Activated naive CD4-positive, alpha-beta T cell treated with anti-CD3 and anti-CD28 coated beads, Interleukin-2, amount 50 U/mL, for 24 hours (primary cell): Measurements from ENCODE around the gene ZNF750.

Experiments used
- H3K27ac Mint-ChIP-seq: one replicate; pipeline ENCODE4 v1.8.0; 2021; ENCODE audit warnings: mild to moderate bottlenecking, mixed read lengths
- H3K27me3 Mint-ChIP-seq: one replicate; pipeline ENCODE4 v1.8.0; 2021; ENCODE audit warnings: mixed read lengths
- H3K36me3 Mint-ChIP-seq: one replicate; pipeline ENCODE4 v1.8.0; 2021; ENCODE audit warnings: mixed read lengths
- H3K4me1 Mint-ChIP-seq: one replicate; pipeline ENCODE4 v1.8.0; 2021; ENCODE audit warnings: mixed read lengths
- H3K4me3 Mint-ChIP-seq: one replicate; pipeline ENCODE4 v1.8.0; 2021; ENCODE audit warnings: mild to moderate bottlenecking, mixed read lengths
- H3K9me3 Mint-ChIP-seq: one replicate; pipeline ENCODE4 v1.8.0; 2021; ENCODE audit warnings: mixed read lengths

Gene ZNF750

DNA sequence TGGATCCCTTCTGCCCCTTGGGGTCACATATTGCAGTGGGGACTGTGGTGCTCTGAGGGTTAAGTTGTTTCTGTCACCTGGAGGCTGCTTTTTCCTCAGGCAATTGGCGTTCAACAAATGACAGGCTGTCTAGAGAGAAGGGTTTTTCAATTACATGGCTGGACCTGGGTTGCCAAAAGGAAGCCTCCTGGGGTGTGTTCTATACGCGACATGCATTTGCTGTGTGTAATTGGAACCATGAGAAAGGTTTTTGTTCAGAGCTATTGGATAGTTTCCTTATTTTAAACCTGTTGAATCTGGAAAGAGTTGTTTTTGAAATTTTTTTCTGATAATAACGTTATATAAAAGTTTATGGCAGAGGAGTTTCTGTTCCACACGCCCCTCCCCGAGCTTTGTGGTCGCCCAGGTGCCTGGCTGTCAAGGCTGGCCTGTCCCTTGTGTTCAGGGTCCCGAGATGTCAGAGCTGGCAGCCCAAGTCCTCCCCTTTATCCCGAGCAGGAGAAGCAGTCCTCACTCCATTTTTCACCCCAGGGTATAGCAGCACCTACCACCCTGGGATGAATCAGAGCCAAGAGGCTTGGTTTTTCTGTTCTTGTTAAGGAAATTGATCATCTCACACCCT, 26.1 kb upstream of the ZNF750 start:
- H3K4me3 Mint-ChIP-seq: peak overlapping the region; percentile 44
- no peaks in the 10 kb centered on the region for H3K27me3 Mint-ChIP-seq
- H3K9me3 Mint-ChIP-seq: no peaks in the 10 kb centered on the region
- H3K4me1 Mint-ChIP-seq: peaks cover 54% of the 10 kb centered on the region
- peaks cover 5% of the 10 kb centered on the region for H3K36me3 Mint-ChIP-seq
- H3K27ac Mint-ChIP-seq: no peak overlapping the region

DNA sequence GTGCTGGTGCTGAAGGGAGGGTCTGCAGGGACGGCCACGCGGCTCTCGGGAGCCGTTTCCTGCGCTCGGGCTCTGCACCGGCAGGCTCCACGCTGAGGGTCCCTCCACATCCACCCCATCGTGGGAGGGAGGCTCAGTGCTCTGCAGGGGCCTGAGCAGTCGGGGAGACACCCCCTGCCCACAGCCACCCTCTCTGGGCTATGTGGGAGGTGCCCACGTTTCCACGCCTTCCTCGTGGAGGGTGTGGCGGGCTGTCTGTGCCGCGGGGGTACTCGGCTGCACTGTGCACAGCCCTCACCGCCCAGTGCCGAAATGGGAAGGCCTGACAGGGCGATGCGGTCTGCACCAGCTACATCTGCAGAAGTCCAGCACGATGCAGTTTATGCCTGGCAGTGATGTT, 25.5 kb upstream of the ZNF750 start:
- Mint-ChIP-seq H3K27ac (no peak overlapping the region), H3K4me1 (peaks cover 59% of the 10 kb centered on the region), H3K9me3 (no peaks in the 10 kb centered on the region), H3K27me3 (no peaks in the 10 kb centered on the region), H3K36me3 (peaks cover 2% of the 10 kb centered on the region), H3K4me3 (peak overlapping the region; percentile 44)

DNA sequence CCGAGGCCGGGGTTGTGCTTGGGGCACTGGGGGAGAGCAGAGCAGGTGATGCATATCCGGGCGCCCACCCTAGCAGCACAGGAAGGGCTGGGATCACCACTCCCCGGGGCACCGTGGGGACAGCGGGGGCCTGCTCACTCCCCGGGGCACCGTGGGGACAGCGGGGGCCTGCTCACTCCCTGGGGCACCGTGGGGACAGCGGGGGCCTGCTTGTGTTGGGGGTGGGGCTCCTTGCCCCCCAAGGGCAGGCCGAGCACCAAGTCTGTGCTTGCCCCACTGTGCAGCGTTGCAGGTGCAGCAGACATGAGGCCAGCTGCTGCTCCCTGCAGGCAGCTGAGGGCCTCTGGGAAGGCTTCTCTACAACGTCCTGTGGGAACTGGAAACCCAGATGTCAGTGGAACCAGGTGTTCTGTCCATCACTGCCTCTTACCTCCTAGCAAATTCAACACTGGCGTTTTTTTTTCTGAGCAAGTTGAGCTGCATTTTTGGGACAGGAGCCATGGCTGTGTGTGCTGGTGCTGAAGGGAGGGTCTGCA, 25.0 kb upstream of the ZNF750 start:
- Mint-ChIP-seq H3K27me3 (no peaks in the 10 kb centered on the region), H3K27ac (peak overlapping the region; percentile 78), H3K9me3 (no peaks in the 10 kb centered on the region), H3K4me1 (peaks cover 64% of the 10 kb centered on the region), H3K36me3 (peaks cover 2% of the 10 kb centered on the region), H3K4me3 (peak overlapping the region; percentile 85)

DNA sequence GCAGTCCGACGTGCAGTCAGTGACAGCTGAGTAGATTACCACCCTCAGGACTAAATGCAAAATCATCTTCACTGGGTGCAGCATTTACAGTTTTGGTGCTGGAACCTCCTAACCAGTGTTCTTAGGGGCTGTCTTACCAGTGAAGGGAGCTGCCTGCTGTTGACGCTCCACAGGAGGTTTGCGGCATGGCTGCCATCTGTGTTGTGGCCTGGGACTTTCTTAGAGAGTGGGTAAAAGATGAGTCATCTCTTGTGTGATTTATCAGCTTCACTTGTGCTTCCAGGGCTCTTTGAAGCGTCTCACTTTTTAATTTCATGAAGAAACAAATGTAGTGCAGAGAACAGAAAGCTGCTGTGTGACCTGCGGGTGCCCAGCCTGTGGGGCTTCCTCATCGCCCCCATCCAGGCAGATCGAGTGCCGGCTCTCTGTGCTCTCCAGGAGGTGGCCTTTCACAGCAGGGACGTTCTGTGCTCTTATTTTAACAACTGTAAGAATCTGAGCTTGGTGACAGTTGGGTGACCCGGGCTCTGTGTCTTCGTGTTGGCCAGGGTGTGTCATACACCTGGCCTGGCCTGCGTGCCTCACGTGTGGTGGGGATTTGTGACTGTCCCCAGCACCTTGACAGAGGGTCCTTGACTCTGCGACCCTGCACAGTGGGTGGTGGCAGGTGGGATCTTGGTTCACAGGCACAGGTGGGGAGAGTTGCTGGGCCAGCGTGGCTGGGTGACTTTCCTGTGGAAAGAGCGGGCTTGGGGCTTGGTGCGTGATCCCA, 24.3 kb upstream of the ZNF750 start:
- H3K27ac Mint-ChIP-seq: peak overlapping the region; percentile 78
- peaks cover 2% of the 10 kb centered on the region for H3K36me3 Mint-ChIP-seq
- peaks cover 70% of the 10 kb centered on the region for H3K4me1 Mint-ChIP-seq
- no peaks in the 10 kb centered on the region for H3K27me3 Mint-ChIP-seq
- H3K9me3 Mint-ChIP-seq: no peaks in the 10 kb centered on the region
- H3K4me3 Mint-ChIP-seq: peak overlapping the region; percentile 85

DNA sequence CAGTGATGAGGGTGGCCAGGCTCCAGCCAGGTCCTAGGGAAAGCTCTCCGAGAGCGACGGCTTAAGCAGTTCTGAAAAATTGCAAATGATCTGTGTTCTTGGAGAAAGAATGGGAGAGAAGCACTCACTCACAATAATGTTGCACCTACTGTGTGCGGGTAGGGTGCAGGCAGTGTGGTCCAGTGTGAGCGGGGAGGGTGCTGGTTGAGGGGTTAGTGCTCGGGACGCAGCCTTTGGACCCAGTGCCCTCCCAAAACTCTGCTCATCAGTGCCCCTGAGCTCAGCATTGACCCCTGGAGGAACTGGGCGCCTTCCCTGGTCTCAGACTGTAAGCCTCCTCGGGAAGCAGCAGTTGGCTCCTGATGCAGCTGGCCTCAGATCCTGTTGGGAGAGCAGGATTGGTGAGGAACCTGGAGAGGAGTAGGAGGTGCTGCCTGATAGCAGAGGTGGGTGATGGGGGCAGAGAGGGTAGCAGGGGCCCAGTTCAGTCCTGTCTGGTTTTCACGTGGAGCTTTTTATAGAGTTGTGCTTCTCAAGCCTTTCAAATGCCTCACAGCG, 23.6 kb upstream of the ZNF750 start:
- Mint-ChIP-seq H3K9me3 (no peaks in the 10 kb centered on the region), H3K4me3 (peak overlapping the region; percentile 85), H3K36me3 (no peaks in the 10 kb centered on the region), H3K27me3 (no peaks in the 10 kb centered on the region), H3K4me1 (peaks cover 72% of the 10 kb centered on the region), H3K27ac (peak overlapping the region; percentile 82)

DNA sequence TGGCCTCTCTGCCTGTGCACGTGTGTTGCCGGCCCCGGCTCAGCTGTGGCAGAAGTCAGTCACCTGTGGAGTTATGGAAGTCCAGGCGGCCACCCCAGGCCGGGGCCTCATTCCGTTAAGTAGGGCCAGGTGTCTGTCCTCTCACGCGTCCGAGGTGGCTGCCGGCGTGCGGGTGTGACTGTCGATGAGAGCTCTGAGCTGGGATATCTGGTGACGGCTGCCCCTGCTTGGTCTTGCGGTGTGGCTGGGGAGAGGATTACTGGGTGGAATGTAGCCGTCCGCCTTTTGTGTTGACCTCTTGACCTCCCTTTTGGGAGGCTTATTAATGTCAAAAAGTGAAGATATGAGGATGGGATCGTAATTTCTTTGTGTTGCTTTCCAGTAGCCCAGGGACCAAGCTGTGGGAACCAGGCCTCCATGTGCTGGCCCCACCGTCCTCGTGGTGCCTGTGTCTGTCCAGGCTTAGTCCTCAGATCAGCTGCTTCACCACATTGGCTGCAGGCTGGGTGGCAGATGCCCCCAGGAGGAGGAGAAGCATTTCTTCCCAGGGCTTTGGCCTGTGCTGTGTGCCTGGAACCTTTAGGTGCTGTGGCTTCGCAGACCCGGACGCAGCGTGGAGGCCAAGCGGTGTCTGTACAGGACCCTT, 23.0 kb upstream of the ZNF750 start:
- H3K36me3 Mint-ChIP-seq: no peaks in the 10 kb centered on the region

DNA sequence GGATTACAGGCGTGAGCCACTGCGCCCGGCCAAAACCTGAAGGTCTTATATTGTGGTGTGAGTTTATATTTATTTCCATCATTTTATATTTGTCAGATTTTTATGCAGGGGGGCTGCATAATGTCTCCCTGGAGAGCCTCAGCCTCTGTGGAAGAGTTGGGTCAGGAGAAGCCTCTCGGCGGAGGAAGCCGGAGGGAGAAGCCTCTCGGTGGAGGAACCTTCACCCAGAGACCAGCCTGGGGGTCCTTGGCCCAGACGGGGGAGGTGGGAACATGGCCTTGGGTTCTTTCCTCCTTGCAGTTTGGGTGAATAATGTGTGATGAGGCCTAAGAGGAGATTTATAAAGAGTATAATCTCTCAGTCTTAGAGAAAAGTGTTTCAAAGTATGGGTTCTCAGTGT, 22.4 kb upstream of the ZNF750 start:
- H3K9me3 Mint-ChIP-seq: no peaks in the 10 kb centered on the region
- no peaks in the 10 kb centered on the region for H3K36me3 Mint-ChIP-seq
- H3K27me3 Mint-ChIP-seq: no peaks in the 10 kb centered on the region
- H3K27ac Mint-ChIP-seq: peak overlapping the region; percentile 62
- H3K4me3 Mint-ChIP-seq: no peak overlapping the region
- peaks cover 78% of the 10 kb centered on the region for H3K4me1 Mint-ChIP-seq

More for the DNA sequence above, 23.0 kb upstream of the ZNF750 start:
- H3K27ac Mint-ChIP-seq: peak overlapping the region; percentile 82
- peak overlapping the region; percentile 11 for H3K4me3 Mint-ChIP-seq
- H3K4me1 Mint-ChIP-seq: peaks cover 78% of the 10 kb centered on the region
- no peaks in the 10 kb centered on the region for H3K9me3 Mint-ChIP-seq
- H3K27me3 Mint-ChIP-seq: no peaks in the 10 kb centered on the region

DNA sequence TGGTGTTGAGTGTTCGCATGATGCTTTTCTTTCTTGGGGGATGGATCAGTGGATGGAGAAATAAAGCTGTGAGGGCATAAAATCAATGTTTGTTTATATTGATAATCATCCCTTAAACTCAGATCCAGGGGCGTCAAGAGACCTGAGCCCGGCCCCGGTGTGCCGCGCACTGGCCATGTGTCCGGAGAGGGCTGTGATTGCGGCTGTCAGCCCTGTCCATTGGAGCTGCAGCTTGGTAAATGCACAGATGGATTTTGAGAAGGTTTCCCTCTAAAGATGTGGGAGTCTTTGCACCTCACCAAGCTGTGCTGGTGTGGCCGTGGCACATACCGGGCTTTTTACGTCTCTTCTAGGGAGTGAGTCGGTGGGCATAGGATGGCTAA, 21.6 kb upstream of the ZNF750 start:
- Mint-ChIP-seq H3K27me3 (no peaks in the 10 kb centered on the region), H3K27ac (no peak overlapping the region), H3K4me1 (peaks cover 77% of the 10 kb centered on the region), H3K36me3 (no peaks in the 10 kb centered on the region), H3K4me3 (peak overlapping the region; percentile 36), H3K9me3 (no peaks in the 10 kb centered on the region)

DNA sequence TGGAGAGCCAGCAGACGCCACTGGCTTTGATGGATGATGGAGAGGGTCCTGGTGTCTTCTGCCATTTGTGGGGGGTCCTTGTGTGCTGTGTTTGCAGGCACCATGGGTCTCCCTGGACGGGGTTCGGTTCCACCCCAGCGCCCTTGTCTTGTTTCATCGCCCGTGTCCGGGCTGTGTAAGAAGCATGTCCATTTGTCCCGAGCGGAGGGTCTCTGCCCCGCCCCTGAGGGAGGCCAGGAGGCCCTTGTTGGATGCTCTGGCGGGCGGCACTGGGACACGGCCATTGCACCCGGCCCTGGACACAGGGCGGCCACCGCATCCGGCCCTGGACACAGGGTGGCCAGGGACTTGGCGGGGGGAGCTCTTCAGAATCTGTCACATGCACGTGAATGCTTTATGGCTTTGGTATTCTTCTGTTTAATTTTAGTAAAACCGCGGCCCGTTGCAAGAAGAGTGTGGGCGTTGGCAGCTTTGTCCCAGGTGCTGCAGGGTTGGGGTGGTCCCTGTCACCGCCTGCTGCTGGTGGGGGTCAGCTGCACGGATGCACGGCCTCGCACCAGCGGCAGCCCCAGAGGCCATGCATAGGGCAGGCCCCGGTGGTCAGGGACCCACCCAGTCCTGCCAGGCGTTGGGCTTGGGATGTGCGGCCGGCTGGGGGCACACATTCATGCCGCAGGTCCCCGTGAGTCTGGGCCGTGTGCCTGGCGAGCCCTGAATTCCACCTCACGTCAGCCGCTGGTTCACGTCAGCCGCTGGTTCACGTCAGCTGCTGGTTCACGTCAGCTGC, 21.0 kb upstream of the ZNF750 start:
- no peaks in the 10 kb centered on the region for H3K9me3 Mint-ChIP-seq

DNA sequence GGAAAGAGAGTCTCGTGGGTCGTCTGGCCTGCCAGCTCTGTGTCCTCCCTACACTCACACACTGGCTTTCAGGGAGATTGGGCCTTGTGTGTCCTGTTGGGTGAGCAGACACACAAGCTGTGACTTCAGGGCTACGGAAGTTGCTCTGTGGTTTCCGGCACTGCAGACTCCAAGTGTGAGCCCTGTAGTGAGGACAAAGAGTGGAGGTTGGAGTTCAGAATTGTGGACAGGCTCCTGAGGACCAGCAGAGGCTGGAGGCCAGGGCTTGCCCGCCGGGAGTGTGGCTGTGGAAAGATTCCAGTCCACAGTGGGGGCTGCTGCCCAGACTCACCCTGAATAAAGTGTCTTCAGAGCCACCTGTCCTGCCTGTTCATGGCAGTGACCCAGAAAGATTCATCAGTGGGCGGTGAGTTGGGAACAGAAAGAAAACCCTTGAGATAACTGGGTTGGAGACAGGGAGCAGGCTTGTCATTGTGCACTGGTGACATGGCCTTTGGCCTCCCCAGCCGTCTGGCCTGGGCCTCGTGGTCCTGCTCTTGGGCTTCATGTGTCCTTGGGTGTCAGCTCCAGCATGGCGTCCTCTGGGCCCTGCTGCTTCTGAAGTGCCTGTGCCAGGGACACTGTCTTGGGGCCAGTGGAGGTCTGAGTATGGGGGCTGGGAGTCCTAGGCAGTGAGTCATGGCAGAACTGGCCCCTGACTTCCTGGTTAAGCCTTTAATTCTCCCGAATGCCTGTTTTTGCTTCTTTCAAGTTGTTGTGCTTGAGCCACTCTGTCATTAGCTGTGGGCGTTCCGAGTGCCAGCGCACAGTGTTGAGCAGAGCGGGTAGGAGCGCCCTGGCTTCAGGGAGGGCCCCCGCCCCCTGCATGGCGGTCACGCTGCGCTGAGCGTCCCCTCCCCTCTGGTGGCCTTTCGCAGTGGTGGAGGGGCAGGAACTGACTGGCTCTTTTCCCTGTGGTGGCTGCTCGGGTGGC, 19.9 kb upstream of the ZNF750 start:
- peaks cover 62% of the 10 kb centered on the region for H3K4me1 Mint-ChIP-seq
- H3K4me3 Mint-ChIP-seq: peak overlapping the region; percentile 89
- no peaks in the 10 kb centered on the region for H3K9me3 Mint-ChIP-seq
- no peaks in the 10 kb centered on the region for H3K27me3 Mint-ChIP-seq
- peak overlapping the region; percentile 92 for H3K27ac Mint-ChIP-seq
- H3K36me3 Mint-ChIP-seq: peaks cover 2% of the 10 kb centered on the region

More for the DNA sequence above, 21.0 kb upstream of the ZNF750 start:
- peak overlapping the region; percentile 89 for H3K4me3 Mint-ChIP-seq
- H3K4me1 Mint-ChIP-seq: peaks cover 71% of the 10 kb centered on the region
- no peaks in the 10 kb centered on the region for H3K27me3 Mint-ChIP-seq
- peak overlapping the region; percentile 81 for H3K27ac Mint-ChIP-seq
- peaks cover 2% of the 10 kb centered on the region for H3K36me3 Mint-ChIP-seq

DNA sequence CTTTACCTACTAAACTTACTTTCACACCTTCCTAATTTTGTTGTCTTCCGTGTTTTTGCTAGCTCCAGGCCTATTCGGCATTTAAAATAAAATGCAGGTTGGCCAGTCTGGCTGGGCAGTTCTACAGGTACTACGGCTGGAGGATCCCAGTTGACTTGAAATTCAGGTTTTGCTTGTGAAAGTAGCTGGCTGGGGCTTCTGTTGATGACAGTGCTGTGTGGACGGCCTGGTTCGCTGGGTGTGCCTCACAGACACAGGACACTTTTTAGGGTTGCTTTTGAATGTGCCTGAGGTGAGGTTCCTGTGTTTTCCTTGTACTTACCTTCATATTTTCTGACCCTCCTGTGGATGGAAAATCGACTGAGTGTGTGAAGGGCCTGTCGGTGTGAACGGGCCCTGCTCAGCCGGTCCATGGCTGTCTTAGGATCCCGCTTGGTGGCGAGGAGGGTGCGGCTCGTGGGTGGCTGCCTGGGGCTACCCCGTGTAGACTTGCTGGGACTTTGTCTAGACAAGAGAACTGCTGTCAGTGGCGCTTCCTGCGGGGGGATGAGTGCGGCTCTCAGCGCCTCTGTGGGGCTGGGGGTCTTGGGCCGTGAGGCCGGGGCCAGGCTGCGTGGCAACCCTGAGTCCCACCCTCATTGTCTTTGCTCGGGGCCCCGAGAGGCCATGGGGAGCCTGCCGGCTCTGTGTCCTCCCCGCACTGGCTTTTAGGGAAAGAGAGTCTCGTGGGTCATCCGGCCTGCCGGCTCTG, 18.7 kb upstream of the ZNF750 start:
- H3K4me3 Mint-ChIP-seq: peak overlapping the region; percentile 89
- H3K9me3 Mint-ChIP-seq: no peaks in the 10 kb centered on the region
- H3K36me3 Mint-ChIP-seq: peaks cover 4% of the 10 kb centered on the region
- H3K4me1 Mint-ChIP-seq: peaks cover 50% of the 10 kb centered on the region
- H3K27ac Mint-ChIP-seq: peak overlapping the region; percentile 43
- no peaks in the 10 kb centered on the region for H3K27me3 Mint-ChIP-seq

DNA sequence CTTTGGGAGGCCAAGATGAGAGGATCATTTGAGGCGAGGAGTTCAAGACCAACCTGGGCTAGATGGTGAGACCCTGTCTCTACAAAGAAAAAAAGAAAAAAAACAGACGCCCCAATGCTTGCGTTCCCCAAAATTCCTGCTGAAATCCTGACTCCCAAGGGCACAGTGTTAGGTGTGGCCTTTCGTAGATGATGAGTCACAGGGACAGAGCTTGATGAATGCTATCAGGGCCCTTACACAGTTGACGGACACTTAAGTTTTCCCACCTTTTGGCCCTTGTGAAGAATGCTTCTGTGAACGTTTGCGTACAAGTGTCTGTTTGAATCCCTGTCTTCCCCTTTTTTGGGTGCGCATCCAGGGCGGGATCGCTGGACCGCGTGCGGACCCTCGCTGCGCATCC, 16.5 kb upstream of the ZNF750 start:
- H3K27ac Mint-ChIP-seq: no peak overlapping the region
- H3K36me3 Mint-ChIP-seq: peaks cover 4% of the 10 kb centered on the region

DNA sequence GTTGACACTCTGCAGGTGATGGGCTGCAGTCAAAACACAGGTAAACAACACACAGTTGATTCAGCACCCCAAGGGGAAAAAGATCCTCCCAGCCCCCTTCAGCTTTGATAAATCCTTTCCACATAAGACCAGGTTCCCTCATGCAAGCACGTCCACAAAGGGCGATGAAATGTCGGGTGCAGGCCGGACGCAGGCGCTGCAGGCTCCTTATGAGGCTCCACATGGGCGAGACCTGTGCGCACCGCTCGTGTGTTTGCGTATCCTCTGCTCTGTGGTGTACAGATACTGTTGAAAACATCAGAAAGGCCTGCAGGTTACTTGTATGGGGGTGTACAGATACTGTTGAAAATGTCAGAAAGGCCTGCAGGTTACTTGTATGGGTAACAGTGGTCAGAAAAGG, 14.4 kb upstream of the ZNF750 start:
- H3K27me3 Mint-ChIP-seq: no peaks in the 10 kb centered on the region

More for the DNA sequence above, 16.5 kb upstream of the ZNF750 start:
- Mint-ChIP-seq H3K27me3 (no peaks in the 10 kb centered on the region), H3K4me1 (peaks cover 32% of the 10 kb centered on the region), H3K9me3 (no peaks in the 10 kb centered on the region), H3K4me3 (no peak overlapping the region)

More for the DNA sequence above, 14.4 kb upstream of the ZNF750 start:
- peaks cover 6% of the 10 kb centered on the region for H3K36me3 Mint-ChIP-seq
- no peaks in the 10 kb centered on the region for H3K9me3 Mint-ChIP-seq
- peak overlapping the region; percentile 32 for H3K27ac Mint-ChIP-seq
- no peak overlapping the region for H3K4me3 Mint-ChIP-seq
- peaks cover 15% of the 10 kb centered on the region for H3K4me1 Mint-ChIP-seq
